ENCODE measurements around the gene BCL11A.

DNA sequence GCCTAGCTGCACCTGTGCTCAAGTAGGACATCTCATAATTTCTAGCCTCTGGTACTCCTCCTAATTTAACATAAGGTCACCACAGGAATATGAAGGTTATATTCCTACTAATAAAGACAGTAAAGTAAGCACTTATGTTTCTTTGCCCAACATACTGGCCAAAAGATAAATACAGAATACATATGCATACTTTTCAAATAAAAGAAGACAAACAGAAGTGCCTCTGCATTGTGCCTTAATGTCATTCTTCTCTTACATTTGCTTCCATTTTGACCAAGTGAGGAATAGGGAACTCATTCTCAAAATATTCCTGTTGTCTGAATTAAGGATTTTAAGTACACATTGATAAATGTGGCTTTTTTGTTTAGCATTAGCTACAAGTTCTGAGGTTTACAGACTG is 5.6 kb downstream of the BCL11A start:
- TF ChIP-seq, protein P1, sequence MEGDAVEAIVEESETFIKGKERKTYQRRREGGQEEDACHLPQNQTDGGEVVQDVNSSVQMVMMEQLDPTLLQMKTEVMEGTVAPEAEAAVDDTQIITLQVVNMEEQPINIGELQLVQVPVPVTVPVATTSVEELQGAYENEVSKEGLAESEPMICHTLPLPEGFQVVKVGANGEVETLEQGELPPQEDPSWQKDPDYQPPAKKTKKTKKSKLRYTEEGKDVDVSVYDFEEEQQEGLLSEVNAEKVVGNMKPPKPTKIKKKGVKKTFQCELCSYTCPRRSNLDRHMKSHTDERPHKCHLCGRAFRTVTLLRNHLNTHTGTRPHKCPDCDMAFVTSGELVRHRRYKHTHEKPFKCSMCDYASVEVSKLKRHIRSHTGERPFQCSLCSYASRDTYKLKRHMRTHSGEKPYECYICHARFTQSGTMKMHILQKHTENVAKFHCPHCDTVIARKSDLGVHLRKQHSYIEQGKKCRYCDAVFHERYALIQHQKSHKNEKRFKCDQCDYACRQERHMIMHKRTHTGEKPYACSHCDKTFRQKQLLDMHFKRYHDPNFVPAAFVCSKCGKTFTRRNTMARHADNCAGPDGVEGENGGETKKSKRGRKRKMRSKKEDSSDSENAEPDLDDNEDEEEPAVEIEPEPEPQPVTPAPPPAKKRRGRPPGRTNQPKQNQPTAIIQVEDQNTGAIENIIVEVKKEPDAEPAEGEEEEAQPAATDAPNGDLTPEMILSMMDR (IDR thresholded peaks at IDR 0.05) = no peak
- no peak for TF ChIP-seq POLR2A (IDR thresholded peaks at IDR 0.05)
